GM23248 (cell line): ENCODE results near the gene KCNH2. TPM values are rescaled to one million over a fixed set of nuclear protein-coding genes. Genes with fewer than 3 reads are reported as not detected.

Experiments
- DNase-seq: peaks from one replicate; pipeline ENCODE4 v3.0.0-alpha.2; 2015
- H2AFZ ChIP-seq: fragments of 200-600 bp; sonication (generic); 2 replicates; pipeline ENCODE4 v1.6.1; 2016; ENCODE audit warnings: antibody characterized with exemption
- H3F3A ChIP-seq: fragments of 200-600 bp; sonication (generic); 2 replicates; pipeline ENCODE4 v1.6.1; 2016; ENCODE audit warnings: mild to moderate bottlenecking, antibody characterized with exemption, mixed run types; ENCODE audit not compliant: insufficient read depth
- H3K27ac ChIP-seq: fragments of 200-600 bp; sonication (generic); 2 replicates; pipeline ENCODE4 v1.5.1; 2016; ENCODE audit warnings: mild to moderate bottlenecking
- H3K27me3 ChIP-seq: fragments of 200-600 bp; sonication (generic); replicated peaks from 2 replicates; pipeline ENCODE4 v1.6.1; 2016; ENCODE audit warnings: mild to moderate bottlenecking; ENCODE audit not compliant: insufficient read depth
- H3K36me3 ChIP-seq: fragments of 200-600 bp; sonication (generic); 2 replicates; pipeline ENCODE4 v1.6.1; 2016; ENCODE audit warnings: low read depth, mild to moderate bottlenecking
- H3K4me1 ChIP-seq: fragments of 200-600 bp; sonication (generic); 2 replicates; pipeline ENCODE4 v1.6.1; 2016; ENCODE audit warnings: mild to moderate bottlenecking; ENCODE audit not compliant: insufficient read depth
- H3K4me2 ChIP-seq: fragments of 200-600 bp; sonication (generic); one replicate; pipeline ENCODE4 v1.6.1; 2016; ENCODE audit warnings: mild to moderate bottlenecking; ENCODE audit not compliant: unreplicated experiment
- H3K4me3 ChIP-seq: fragments of 200-600 bp; sonication (generic); 2 replicates; pipeline ENCODE4 v1.5.1; 2016; ENCODE audit warnings: mild to moderate bottlenecking
- H3K79me2 ChIP-seq: fragments of 200-600 bp; sonication (generic); 2 replicates; pipeline ENCODE4 v1.6.1; 2016; ENCODE audit warnings: mild to moderate bottlenecking; ENCODE audit not compliant: insufficient read depth
- H3K9ac ChIP-seq: fragments of 200-600 bp; sonication (generic); 2 replicates; pipeline ENCODE4 v1.6.1; 2016; ENCODE audit warnings: mild to moderate bottlenecking
- H3K9me2 ChIP-seq: fragments of 200-600 bp; sonication (generic); 2 replicates; pipeline ENCODE4 v1.6.1; 2016; ENCODE audit warnings: mixed run types, mild to moderate bottlenecking, moderate library complexity; ENCODE audit not compliant: insufficient read depth
- H3K9me3 ChIP-seq: fragments of 200-600 bp; sonication (generic); one replicate; pipeline ENCODE4 v1.6.1; 2017; ENCODE audit warnings: low read depth
- H4K20me1 ChIP-seq: fragments of 200-600 bp; sonication (generic); 2 replicates; pipeline ENCODE4 v1.6.0; 2016; ENCODE audit not compliant: insufficient read depth
- EZH2 ChIP-seq: fragments of 200-600 bp; sonication (generic); IDR thresholded peaks from 2 replicates; pipeline ENCODE4 v1.6.1; 2018; ENCODE audit warnings: antibody characterized with exemption, mild to moderate bottlenecking; ENCODE audit not compliant: insufficient read depth, poor library complexity, severe bottlenecking
- EZH2phosphoT487 ChIP-seq: fragments of 200-600 bp; sonication (generic); IDR thresholded peaks from 2 replicates; pipeline ENCODE4 v1.6.1; 2018; ENCODE audit warnings: antibody characterized with exemption, moderate library complexity, mild to moderate bottlenecking, low read depth; ENCODE audit not compliant: insufficient read depth
- WGBS, 2 experiments: methylation state at CpG; one replicate each; pipeline ENCODE4 v1.1.6; 2015 to 2017; ENCODE audit warnings: low lambda C conversion rate in 2 of 2, low coverage in 1 of 2; ENCODE audit errors: missing lambda C conversion rate in 2 of 2; 5-methylcytosine and 5-hydroxymethylcytosine counted together
- in situ Hi-C: fragments of 300-500 bp; cut with MboI; formaldehyde crosslinking; loops from 2 replicates; pipeline ENCODE4 v1.15.0; 2020
- polyA plus RNA-seq: library from polyadenylated mRNA; unstranded; fragments of >200 nt; fragmentation: Nextera tagmentation; extraction: Ambion mirVana; gene quantifications from 2 replicates; pipeline ENCODE4 v1.2.1, GENCODE V29; 2016
- total RNA-seq: library from RNA; depleted of rRNA; stranded (reverse); fragments of >200 nt; shearing (Covaris generic); gene quantifications from 2 replicates; pipeline ENCODE4 v1.2.3, GENCODE V29; 2014

Gene KCNH2
- total and polyA plus RNA-seq, 2 experiments from 2014 or later, result not detected

- no peaks in the 10 kb centered on the region; the same call in 1 of the 2 replicates for H3K27me3 ChIP-seq
- H3K27ac ChIP-seq, result no peak overlapping the region
- no peak overlapping the region for H3K4me2 ChIP-seq
- no peaks in the 10 kb centered on the region for H3K36me3 ChIP-seq
- no peak overlapping the region for H3K9ac ChIP-seq
- no peaks in the 10 kb centered on the region for H3K79me2 ChIP-seq
- no peaks in the 10 kb centered on the region for H3K9me2 ChIP-seq
- in situ Hi-C loops, result no loop called here
- H3F3A ChIP-seq, result no peaks in the 10 kb centered on the region
- WGBS, 2 experiments, result 31 to 35% methylated on average over 9 of the region's 9 CpGs
- H4K20me1 ChIP-seq, result no peaks in the 10 kb centered on the region
- no peak overlapping the region for H3K4me3 ChIP-seq
- H3K9me3 ChIP-seq, result no peaks in the 10 kb centered on the region
- TF ChIP-seq EZH2phosphoT487 (no peak), EZH2 (no peak)
- no peaks in the 10 kb centered on the region for H3K4me1 ChIP-seq
- no peak for DNase-seq
- H2AFZ ChIP-seq, result no peak overlapping the region
These were observed 27.4 kb upstream of the KCNH2 start for GRCh38 chr7:151005566-151005965.

- Histone ChIP-seq H3K4me2 (no peak overlapping the region), H3K9me3 (no peaks in the 10 kb centered on the region), H3K27ac (no peak overlapping the region), H3K79me2 (no peaks in the 10 kb centered on the region), H3K9ac (no peak overlapping the region), H2AFZ (no peak overlapping the region), H3F3A (no peaks in the 10 kb centered on the region), H3K9me2 (no peaks in the 10 kb centered on the region), H3K36me3 (no peaks in the 10 kb centered on the region), H3K27me3 (no peaks in the 10 kb centered on the region; the same call in 1 of the 2 replicates), H3K4me1 (no peaks in the 10 kb centered on the region), H3K4me3 (no peak overlapping the region), H4K20me1 (no peaks in the 10 kb centered on the region)
- TF ChIP-seq EZH2phosphoT487 (no peak), EZH2 (no peak)
- DNase-seq, result no peak
- in situ Hi-C loops, result no loop called here
- WGBS, 2 experiments, result 68 to 72% methylated on average over 12 of the region's 12 CpGs
These were observed 25.5 kb upstream of the KCNH2 start for GRCh38 chr7:151003572-151003971.

- no peaks in the 10 kb centered on the region for H3K4me1 ChIP-seq
- no peak overlapping the region for H3K4me3 ChIP-seq
- no peaks in the 10 kb centered on the region for H3K79me2 ChIP-seq
- 72 to 80% methylated on average over 16 of the region's 16 CpGs for WGBS, 2 experiments
- H3K9me3 ChIP-seq, result no peaks in the 10 kb centered on the region
- no peaks in the 10 kb centered on the region for H4K20me1 ChIP-seq
- no peak overlapping the region for H2AFZ ChIP-seq
- no peaks in the 10 kb centered on the region; the same call in 1 of the 2 replicates for H3K27me3 ChIP-seq
- H3K9ac ChIP-seq, result no peak overlapping the region
- no peaks in the 10 kb centered on the region for H3K9me2 ChIP-seq
- in situ Hi-C loops, result no loop called here
- no peak for DNase-seq
- H3K4me2 ChIP-seq, result no peak overlapping the region
- H3F3A ChIP-seq, result no peaks in the 10 kb centered on the region
- no peaks in the 10 kb centered on the region for H3K36me3 ChIP-seq
- TF ChIP-seq EZH2, result no peak
- no peak for TF ChIP-seq EZH2phosphoT487
- H3K27ac ChIP-seq, result no peak overlapping the region
These were observed 23.4 kb upstream of the KCNH2 start for GRCh38 chr7:151001546-151001945.

- Histone ChIP-seq H3K79me2 (no peaks in the 10 kb centered on the region), H3K4me2 (no peak overlapping the region), H4K20me1 (no peaks in the 10 kb centered on the region), H3F3A (no peaks in the 10 kb centered on the region), H3K9me3 (no peaks in the 10 kb centered on the region), H3K27me3 (no peaks in the 10 kb centered on the region; the same call in 1 of the 2 replicates), H3K9ac (no peak overlapping the region), H3K4me1 (no peaks in the 10 kb centered on the region), H3K4me3 (no peak overlapping the region), H3K9me2 (no peaks in the 10 kb centered on the region), H3K36me3 (no peaks in the 10 kb centered on the region), H3K27ac (no peak overlapping the region), H2AFZ (no peak overlapping the region)
- in situ Hi-C loops, result no loop called here
- WGBS, 2 experiments, result 75 to 78% methylated on average over 13 of the region's 13 CpGs
- DNase-seq, result no peak
- TF ChIP-seq EZH2phosphoT487 (no peak), EZH2 (no peak)
These were observed 22.9 kb upstream of the KCNH2 start for GRCh38 chr7:151000897-151001495.
